Natural killer cell (primary cell): Measurements from ENCODE around the gene FAT2. TPM values are rescaled to one million over a fixed set of nuclear protein-coding genes. Genes with fewer than 3 reads are reported as not detected.

ENCODE experiments used
- ATAC-seq, 3 donors: fragments of 150-1000 bp in 2 of 3; fragments of 200-7000 bp in 1 of 3; cut with Tn5 transposase; 1 replicate in 1 of 3; 2 replicates in 2 of 3; pipeline ENCODE4 v1.10.0; 2021; ENCODE audit warnings: mild to moderate bottlenecking in 2 of 3, moderate library complexity in 2 of 3
- DNase-seq, 2 donors: peaks; one replicate each; pipeline versions ENCODE4 v3.0.0 to v3.0.0-alpha.2; 2013 to 2021; ENCODE audit warnings: mixed read lengths in 1 of 2
- H3K27ac ChIP-seq: one replicate; pipeline ENCODE4 v1.5.1; 2013; ENCODE audit warnings: mild to moderate bottlenecking, low read length
- H3K27me3 ChIP-seq: one replicate; pipeline ENCODE4 v1.6.1; 2013; ENCODE audit warnings: low read length; ENCODE audit not compliant: control insufficient read depth, insufficient read depth
- H3K36me3 ChIP-seq: one replicate; pipeline ENCODE4 v1.6.1; 2013; ENCODE audit warnings: low read length; ENCODE audit not compliant: control insufficient read depth, insufficient read depth
- H3K4me1 ChIP-seq: one replicate; pipeline ENCODE4 v1.6.1; 2013; ENCODE audit warnings: low read length; ENCODE audit not compliant: control insufficient read depth, insufficient read depth
- H3K4me3 ChIP-seq: one replicate; pipeline ENCODE4 v1.5.1; 2013; ENCODE audit warnings: low read length
- H3K9me3 ChIP-seq: one replicate; pipeline ENCODE4 v1.6.1; 2013; ENCODE audit warnings: low read length; ENCODE audit not compliant: control insufficient read depth, insufficient read depth
- H3K27ac Mint-ChIP-seq, 2 donors: one replicate each; pipeline ENCODE4 v1.8.0; 2022; ENCODE audit warnings: mild to moderate bottlenecking in 2 of 2, mixed read lengths in 2 of 2, moderate library complexity in 1 of 2
- H3K27me3 Mint-ChIP-seq, 2 donors: one replicate each; pipeline ENCODE4 v1.8.0; 2022; ENCODE audit warnings: low read depth in 2 of 2, mixed read lengths in 2 of 2
- H3K36me3 Mint-ChIP-seq: one replicate; pipeline ENCODE4 v1.8.0; 2022; ENCODE audit warnings: mixed read lengths
- H3K4me1 Mint-ChIP-seq, 2 donors: one replicate each; pipeline ENCODE4 v1.8.0; 2022; ENCODE audit warnings: mixed read lengths in 2 of 2
- H3K4me3 Mint-ChIP-seq: one replicate; pipeline ENCODE4 v1.8.0; 2022; ENCODE audit warnings: mild to moderate bottlenecking, moderate library complexity, mixed read lengths
- H3K9me3 Mint-ChIP-seq, 2 donors: one replicate each; pipeline ENCODE4 v1.8.0; 2022; ENCODE audit warnings: mixed read lengths in 2 of 2
- CTCF ChIP-seq: fragments of 200-600 bp; IDR thresholded peaks from one replicate; pipeline ENCODE4 v1.8.0; 2022; ENCODE audit warnings: antibody characterized with exemption
- WGBS: methylation state at CpG from one replicate; pipeline ENCODE4 v1.1.7; 2013; ENCODE audit warnings: missing lambda C conversion rate; ENCODE audit not compliant: insufficient coverage; 5-methylcytosine and 5-hydroxymethylcytosine counted together
- intact Hi-C: fragments of 100-400 bp; cut with micrococcal nuclease; formaldehyde crosslinking; loops from one replicate; pipeline ENCODE4 v1.14.2; 2022
- total RNA-seq, 4 donors: library from RNA; stranded (reverse); fragments of 120-200 nt in 1 of 4; gene quantifications; one replicate each; pipeline versions ENCODE4 v1.2.3 to v1.2.4, GENCODE V29; 2013 to 2022

The FAT2 gene
- total RNA-seq, 3 donors from 2014 or later (not counting 1 experiment from before 2014, with no cell fraction given), result not detected

GRCh38 chr5:151570058-151570457, 21.1 kb downstream of the FAT2 start:
- peaks cover 0 to 4% of the 10 kb centered on the region in 2 donors for H3K27me3 Mint-ChIP-seq

GRCh38 chr5:151569132-151570046, 21.7 kb downstream of the FAT2 start:
- H3K36me3 ChIP-seq, result no peaks in the 10 kb centered on the region
- H3K27ac ChIP-seq, result no peak overlapping the region
- Mint-ChIP-seq H3K4me1 (no peaks in the 10 kb centered on the region), H3K4me3 (no peak overlapping the region), H3K27ac (no peak overlapping the region), H3K27me3 (peaks cover 0 to 4% of the 10 kb centered on the region in 2 donors), H3K9me3 (no peaks in the 10 kb centered on the region), H3K36me3 (no peaks in the 10 kb centered on the region)
- DNase-seq (no peak), ATAC-seq (no peak)
- no peak overlapping the region for H3K4me3 ChIP-seq
- WGBS, result 80% methylated on average over 8 of the region's 8 CpGs
- no peaks in the 10 kb centered on the region for H3K4me1 ChIP-seq
- intact Hi-C loops, result no loop called here
- H3K9me3 ChIP-seq, result no peaks in the 10 kb centered on the region
- H3K27me3 ChIP-seq, result no peaks in the 10 kb centered on the region
- TF ChIP-seq CTCF, result no peak

More at GRCh38 chr5:151570058-151570457, 21.1 kb downstream of the FAT2 start:
- Mint-ChIP-seq H3K4me3 (no peak overlapping the region), H3K4me1 (no peaks in the 10 kb centered on the region), H3K36me3 (no peaks in the 10 kb centered on the region), H3K27ac (no peak overlapping the region), H3K9me3 (no peaks in the 10 kb centered on the region)
- WGBS, result 65% methylated on average over 2 of the region's 2 CpGs
- H3K27me3 ChIP-seq, result no peaks in the 10 kb centered on the region
- TF ChIP-seq CTCF, result no peak
- intact Hi-C loops, result no loop called here
- H3K27ac ChIP-seq, result no peak overlapping the region
- no peaks in the 10 kb centered on the region for H3K9me3 ChIP-seq
- no peak for DNase-seq
- H3K4me3 ChIP-seq, result no peak overlapping the region
- H3K4me1 ChIP-seq, result no peaks in the 10 kb centered on the region
- no peak for ATAC-seq
- no peaks in the 10 kb centered on the region for H3K36me3 ChIP-seq

GRCh38 chr5:151568036-151568435, 23.1 kb downstream of the FAT2 start:
- H3K36me3 ChIP-seq, result no peaks in the 10 kb centered on the region
- ATAC-seq, result no peak
- DNase-seq, result no peak
- no peaks in the 10 kb centered on the region for H3K9me3 Mint-ChIP-seq
- H3K27ac Mint-ChIP-seq, result no peak overlapping the region
- 86% methylated on average over 7 of the region's 7 CpGs for WGBS
- H3K4me3 Mint-ChIP-seq, result no peak overlapping the region
- H3K27me3 ChIP-seq, result no peaks in the 10 kb centered on the region
- H3K4me3 ChIP-seq, result no peak overlapping the region
- H3K9me3 ChIP-seq, result no peaks in the 10 kb centered on the region
- no peak for TF ChIP-seq CTCF
- H3K4me1 Mint-ChIP-seq, result no peaks in the 10 kb centered on the region
- no peaks in the 10 kb centered on the region for H3K4me1 ChIP-seq
- peaks cover 0 to 4% of the 10 kb centered on the region in 2 donors for H3K27me3 Mint-ChIP-seq
- no peaks in the 10 kb centered on the region for H3K36me3 Mint-ChIP-seq
- no peak overlapping the region for H3K27ac ChIP-seq
- intact Hi-C loops, result no loop called here
